ENCODE data around the gene UBAP2.
A peak's percentile ranks its signal among the peaks of the same experiment; 100 is the strongest.
"Not testable (repeated sequence)": the region's sequence is repeated elsewhere in the genome, so short reads cannot be mapped to it uniquely, and the experiment has no call there.

UBAP2 gene

GRCh38 chr9:34045903-34046302, 2.8 kb downstream of the UBAP2 start:
- Histone ChIP-seq H3K79me2 (ENCODE audit: insufficient read depth, low read length) (peaks cover 77% of the 10 kb centered on the region), H4K20me1 (ENCODE audit: low read depth, low read length) (peaks cover 29% of the 10 kb centered on the region; the same call in 1 of the 2 replicates), H3K27ac (ENCODE audit: low read depth, low read length) (no peak overlapping the region), H3K27me3 (ENCODE audit: low read length) (no peaks in the 10 kb centered on the region), H3K9ac (ENCODE audit: low read length) (0 out of 2 replicates have a peak overlapping the region, but pooled peaks have one; percentile 13), H3K9me3 (ENCODE audit: insufficient read depth, low read length) (no peaks in the 10 kb centered on the region), H3K4me2 (ENCODE audit: low read depth, low read length, poor library complexity, severe bottlenecking) (peak overlapping the region; percentile 95), H3K9me2 (replicated peaks; ENCODE audit: insufficient read depth, low read length) (no peaks in the 10 kb centered on the region), H3K4me3 (ENCODE audit: insufficient read depth, low read length, poor library complexity, severe bottlenecking) (peak overlapping the region; percentile 12), H3F3A (ENCODE audit: insufficient read depth) (no peaks in the 10 kb centered on the region), H2AFZ (ENCODE audit: low read depth, low read length, severe bottlenecking) (no peak overlapping the region), H3K36me3 (ENCODE audit: low read length) (peaks cover 4% of the 10 kb centered on the region)
- TF ChIP-seq EZH2phosphoT487 (conservative IDR thresholded peaks at IDR 0.05; ENCODE audit: low read length) (no peak), CTCF (IDR thresholded peaks at IDR 0.05; ENCODE audit: insufficient read depth, low read length, poor library complexity, severe bottlenecking) (no peak)

- not testable (repeated sequence) for H3K9me3 ChIP-seq (ENCODE audit: insufficient read depth, low read length)
Observed at GRCh38 chr9:34042074-34042473, 6.6 kb downstream of the UBAP2 start.

GRCh38 chr9:34038851-34039250, 9.8 kb downstream of the UBAP2 start:
- not testable (repeated sequence) for H3F3A ChIP-seq (ENCODE audit: insufficient read depth); H2AFZ ChIP-seq (ENCODE audit: low read depth, low read length, severe bottlenecking); H3K4me3 ChIP-seq (ENCODE audit: insufficient read depth, low read length, poor library complexity, severe bottlenecking); H3K9ac ChIP-seq (ENCODE audit: low read length); H3K27ac ChIP-seq (ENCODE audit: low read depth, low read length); H3K9me2 ChIP-seq (replicated peaks; ENCODE audit: insufficient read depth, low read length); H3K4me2 ChIP-seq (ENCODE audit: low read depth, low read length, poor library complexity, severe bottlenecking); H3K27me3 ChIP-seq (ENCODE audit: low read length); H3K9me3 ChIP-seq (ENCODE audit: insufficient read depth, low read length)
- peaks cover 89% of the 10 kb centered on the region for H3K79me2 ChIP-seq (ENCODE audit: insufficient read depth, low read length)
- H3K36me3 ChIP-seq (ENCODE audit: low read length), result peaks cover 10% of the 10 kb centered on the region; the same call in 1 of the 2 replicates
- peaks cover 48% of the 10 kb centered on the region for H4K20me1 ChIP-seq (ENCODE audit: low read depth, low read length)

More at GRCh38 chr9:34042074-34042473, 6.6 kb downstream of the UBAP2 start:
- H3K79me2 ChIP-seq (ENCODE audit: insufficient read depth, low read length), result peaks cover 90% of the 10 kb centered on the region
- H3K4me3 ChIP-seq (ENCODE audit: insufficient read depth, low read length, poor library complexity, severe bottlenecking); H3K9me2 ChIP-seq (replicated peaks; ENCODE audit: insufficient read depth, low read length); H3K36me3 ChIP-seq (ENCODE audit: low read length); H3F3A ChIP-seq (ENCODE audit: insufficient read depth); H2AFZ ChIP-seq (ENCODE audit: low read depth, low read length, severe bottlenecking); H3K9ac ChIP-seq (ENCODE audit: low read length); H3K4me2 ChIP-seq (ENCODE audit: low read depth, low read length, poor library complexity, severe bottlenecking); H3K27me3 ChIP-seq (ENCODE audit: low read length); H3K27ac ChIP-seq (ENCODE audit: low read depth, low read length): not testable (repeated sequence)
- H4K20me1 ChIP-seq (ENCODE audit: low read depth, low read length), result peaks cover 36% of the 10 kb centered on the region

- H3F3A ChIP-seq (ENCODE audit: insufficient read depth), result no peaks in the 10 kb centered on the region; the same call in 1 of the 2 replicates
- no peak overlapping the region for H3K4me2 ChIP-seq (ENCODE audit: low read depth, low read length, poor library complexity, severe bottlenecking)
- H3K27me3 ChIP-seq (ENCODE audit: low read length), result no peaks in the 10 kb centered on the region
- no peak overlapping the region for H3K4me3 ChIP-seq (ENCODE audit: insufficient read depth, low read length, poor library complexity, severe bottlenecking)
- H3K79me2 ChIP-seq (ENCODE audit: insufficient read depth, low read length), result peaks cover 89% of the 10 kb centered on the region
- TF ChIP-seq CTCF (IDR thresholded peaks at IDR 0.05; ENCODE audit: insufficient read depth, low read length, poor library complexity, severe bottlenecking) (no peak), EZH2phosphoT487 (conservative IDR thresholded peaks at IDR 0.05; ENCODE audit: low read length) (no peak)
- no peak overlapping the region for H3K27ac ChIP-seq (ENCODE audit: low read depth, low read length)
- peaks cover 47% of the 10 kb centered on the region for H4K20me1 ChIP-seq (ENCODE audit: low read depth, low read length)
- no peak overlapping the region for H2AFZ ChIP-seq (ENCODE audit: low read depth, low read length, severe bottlenecking)
- H3K9ac ChIP-seq (ENCODE audit: low read length), result no peak overlapping the region
- H3K9me3 ChIP-seq (ENCODE audit: insufficient read depth, low read length), result no peaks in the 10 kb centered on the region
- peaks cover 11% of the 10 kb centered on the region; the same call in 1 of the 2 replicates for H3K36me3 ChIP-seq (ENCODE audit: low read length)
- no peaks in the 10 kb centered on the region for H3K9me2 ChIP-seq (replicated peaks; ENCODE audit: insufficient read depth, low read length)
Observed at GRCh38 chr9:34037626-34038025, 11.1 kb downstream of the UBAP2 start.
